ENCODE data around the gene IL3.

DNA sequence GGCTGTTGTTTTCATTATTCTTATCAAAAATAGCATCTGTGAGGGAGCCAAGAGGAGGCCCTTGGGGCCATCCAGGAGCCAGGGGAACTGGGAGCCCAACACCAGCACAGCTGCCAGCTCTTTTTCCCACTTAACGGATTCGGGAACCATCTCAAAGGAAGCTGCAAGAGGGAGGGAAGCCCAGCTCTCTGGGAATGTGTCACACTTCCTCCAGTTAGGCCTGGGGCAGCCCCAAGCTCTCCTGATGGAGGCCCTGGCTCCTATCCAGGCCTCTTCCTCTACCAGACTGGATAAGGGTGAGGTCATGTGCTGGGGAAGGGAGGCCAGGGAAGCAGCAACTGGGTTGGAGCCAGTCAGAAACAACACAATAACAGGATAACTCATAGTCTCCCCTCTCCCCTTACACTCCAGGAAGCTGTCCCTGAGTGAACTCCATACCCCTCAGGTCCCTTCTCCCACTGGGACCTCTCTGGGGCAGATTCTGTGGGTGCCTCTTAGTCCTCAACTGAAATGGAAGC, 25.9 kb downstream of the IL3 start:
- no peak for TF ChIP-seq POLR2A (IDR thresholded peaks at IDR 0.05)
- TF ChIP-seq, protein P1, sequence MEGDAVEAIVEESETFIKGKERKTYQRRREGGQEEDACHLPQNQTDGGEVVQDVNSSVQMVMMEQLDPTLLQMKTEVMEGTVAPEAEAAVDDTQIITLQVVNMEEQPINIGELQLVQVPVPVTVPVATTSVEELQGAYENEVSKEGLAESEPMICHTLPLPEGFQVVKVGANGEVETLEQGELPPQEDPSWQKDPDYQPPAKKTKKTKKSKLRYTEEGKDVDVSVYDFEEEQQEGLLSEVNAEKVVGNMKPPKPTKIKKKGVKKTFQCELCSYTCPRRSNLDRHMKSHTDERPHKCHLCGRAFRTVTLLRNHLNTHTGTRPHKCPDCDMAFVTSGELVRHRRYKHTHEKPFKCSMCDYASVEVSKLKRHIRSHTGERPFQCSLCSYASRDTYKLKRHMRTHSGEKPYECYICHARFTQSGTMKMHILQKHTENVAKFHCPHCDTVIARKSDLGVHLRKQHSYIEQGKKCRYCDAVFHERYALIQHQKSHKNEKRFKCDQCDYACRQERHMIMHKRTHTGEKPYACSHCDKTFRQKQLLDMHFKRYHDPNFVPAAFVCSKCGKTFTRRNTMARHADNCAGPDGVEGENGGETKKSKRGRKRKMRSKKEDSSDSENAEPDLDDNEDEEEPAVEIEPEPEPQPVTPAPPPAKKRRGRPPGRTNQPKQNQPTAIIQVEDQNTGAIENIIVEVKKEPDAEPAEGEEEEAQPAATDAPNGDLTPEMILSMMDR (IDR thresholded peaks at IDR 0.05): no peak
